HG02885 (cell line): ENCODE results near the gene SLC35F1.
A peak's percentile ranks its signal among the peaks of the same experiment; 100 is the strongest.

ENCODE experiments used
- ATAC-seq: cut with Tn5 transposase; IDR thresholded peaks from one replicate; pipeline ENCODE4 v1.9.1; 2021; ENCODE audit warnings: mild to moderate bottlenecking; ENCODE audit not compliant: unreplicated experiment, poor library complexity

Gene SLC35F1

DNA sequence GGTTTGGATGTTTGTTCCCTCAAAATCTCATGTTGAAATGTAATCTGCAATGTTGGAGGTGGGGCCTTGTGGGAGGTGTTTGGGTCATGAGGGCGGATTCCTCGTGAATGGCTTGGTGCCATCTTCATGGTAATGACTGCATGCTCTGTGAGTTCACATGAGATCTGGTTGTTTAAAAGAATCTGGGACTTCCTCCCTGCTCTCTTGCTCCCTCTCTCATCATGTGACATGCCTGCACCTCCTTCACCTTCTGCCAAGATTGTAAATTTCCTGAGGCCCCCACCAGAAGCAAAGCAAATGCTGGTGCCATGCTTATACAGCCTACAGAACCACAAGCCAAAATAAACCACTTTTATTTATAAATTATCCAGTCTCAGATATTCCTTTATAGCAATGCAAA, 390.8 kb downstream of the SLC35F1 start:
- no peak for ATAC-seq

- no peak for ATAC-seq
Measured at GRCh38 chr6:118298476-118299427, 391.7 kb downstream of the SLC35F1 start.

GRCh38 chr6:118299457-118299856, 392.4 kb downstream of the SLC35F1 start:
- ATAC-seq, result no peak

- no peak for ATAC-seq
Measured at GRCh38 chr6:118304321-118304720, 397.3 kb downstream of the SLC35F1 start.

GRCh38 chr6:118305081-118305480, 398.0 kb downstream of the SLC35F1 start:
- no peak for ATAC-seq

- no peak for ATAC-seq
Measured at GRCh38 chr6:118306392-118307238, 399.6 kb downstream of the SLC35F1 start.

- ATAC-seq, result no peak
Measured at GRCh38 chr6:118307581-118307980, 400.5 kb downstream of the SLC35F1 start.

- ATAC-seq, result no peak
Measured at GRCh38 chr6:118309337-118310093, 402.5 kb downstream of the SLC35F1 start.

DNA sequence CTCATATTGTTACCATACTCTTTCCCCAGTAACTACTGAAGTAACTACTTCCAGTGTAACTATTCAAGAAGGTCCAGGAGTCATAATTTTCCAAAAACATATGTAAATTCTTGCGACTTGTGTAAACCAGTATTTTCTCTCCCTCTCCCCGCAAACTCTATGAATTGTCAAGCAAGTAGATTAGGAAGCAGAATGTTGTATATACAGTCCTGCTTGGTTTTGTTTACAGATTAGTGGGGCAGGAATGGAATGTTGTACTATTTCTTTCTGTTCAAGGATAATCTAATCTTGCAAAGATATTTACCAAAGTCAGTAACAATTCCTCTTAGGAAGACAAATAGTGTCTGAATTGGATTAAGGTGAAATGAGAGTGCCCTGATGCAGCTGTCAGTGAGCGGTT, 406.1 kb downstream of the SLC35F1 start:
- ATAC-seq, result no peak

GRCh38 chr6:118313762-118314161, 406.7 kb downstream of the SLC35F1 start:
- ATAC-seq, result no peak

GRCh38 chr6:118316796-118317384, 409.8 kb downstream of the SLC35F1 start:
- peak; percentile 65 for ATAC-seq

GRCh38 chr6:118317581-118318563, 410.8 kb downstream of the SLC35F1 start:
- no peak for ATAC-seq

GRCh38 chr6:118318648-118319047, 411.6 kb downstream of the SLC35F1 start:
- no peak for ATAC-seq

DNA sequence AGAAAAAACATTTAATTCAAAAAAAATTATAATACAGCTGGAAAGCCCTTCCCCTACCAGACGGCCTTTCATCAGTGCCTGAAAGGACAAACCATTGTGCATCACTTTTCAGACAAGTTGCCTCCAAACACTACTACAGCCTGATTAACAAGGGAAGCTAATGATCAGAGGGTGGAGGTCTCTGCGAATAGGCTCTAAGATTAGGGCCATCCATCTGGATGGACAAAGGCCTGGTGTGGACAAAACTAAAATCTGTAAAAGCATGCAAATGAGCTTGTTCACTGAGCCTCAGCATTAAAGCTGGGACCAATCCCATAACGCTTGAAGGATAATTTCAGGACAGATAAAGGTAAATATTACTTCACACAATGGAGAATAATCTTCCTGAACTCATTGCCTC, 412.4 kb downstream of the SLC35F1 start:
- no peak for ATAC-seq

GRCh38 chr6:118319894-118320649, 413.0 kb downstream of the SLC35F1 start:
- no peak for ATAC-seq

GRCh38 chr6:118320652-118321051, 413.6 kb downstream of the SLC35F1 start:
- no peak for ATAC-seq

DNA sequence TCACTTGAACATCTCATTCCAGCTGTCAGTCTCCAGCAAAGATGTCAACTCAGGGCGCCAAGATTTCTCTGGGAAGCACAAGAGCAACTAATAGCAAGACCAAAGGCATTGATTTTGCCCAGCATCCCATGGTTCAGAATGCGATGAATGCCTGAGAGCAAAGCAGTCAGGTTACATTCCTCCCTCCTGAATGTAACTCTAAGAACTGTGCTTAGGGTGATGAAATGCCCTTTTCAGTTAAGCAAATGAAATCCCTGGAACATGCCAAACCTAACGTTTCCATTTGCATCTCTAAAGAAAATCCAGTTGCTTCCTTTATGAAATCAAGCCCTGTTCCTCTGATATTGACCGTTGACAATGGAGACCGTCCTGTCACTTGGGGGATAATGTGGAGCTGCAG, 417.1 kb downstream of the SLC35F1 start:
- no peak for ATAC-seq

DNA sequence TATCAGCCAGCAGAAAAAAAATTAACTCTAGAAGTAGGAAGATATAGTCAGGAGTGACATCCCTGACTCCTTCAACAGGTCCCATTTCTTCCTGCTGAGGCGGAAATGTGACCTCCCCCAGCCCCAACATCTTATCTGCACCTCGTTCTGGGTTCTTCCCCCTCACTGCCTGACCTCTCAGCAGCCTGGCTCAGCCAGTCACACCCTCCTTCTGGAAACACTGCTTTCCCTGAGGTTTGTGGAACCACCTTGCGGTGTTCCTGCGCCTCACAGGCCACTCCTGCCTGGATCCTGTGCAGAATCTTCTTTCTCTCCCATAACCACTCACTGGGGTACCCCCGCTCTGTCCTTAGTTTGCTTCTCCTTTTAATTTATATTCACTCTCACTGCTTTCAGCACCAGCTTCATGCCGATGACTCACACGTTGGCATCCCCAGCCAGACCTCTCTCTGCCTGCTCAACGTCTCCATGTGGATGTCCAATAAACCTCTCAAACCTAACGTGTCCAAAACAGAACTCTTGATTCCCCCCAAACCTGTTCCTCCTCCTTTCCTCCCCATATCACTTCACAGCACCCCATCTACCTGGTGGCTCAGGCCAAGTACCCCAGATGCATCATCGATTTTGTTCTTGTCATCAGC, 418.3 kb downstream of the SLC35F1 start:
- no peak for ATAC-seq
